ENCODE measurements around the gene TNFAIP8L3. TPM values are rescaled to one million over a fixed set of nuclear protein-coding genes. Genes with fewer than 3 reads are reported as not detected.

TNFAIP8L3 gene
- total RNA-seq, 1 donor from 2014 or later: not detected

GRCh38 chr15:51049081-51049480, 45.6 kb downstream of the TNFAIP8L3 start:
- no peak overlapping the region for H3K4me3 Mint-ChIP-seq
- peaks cover 16% of the 10 kb centered on the region for H3K4me1 Mint-ChIP-seq
- H3K9me3 Mint-ChIP-seq: no peaks in the 10 kb centered on the region

GRCh38 chr15:51048308-51048707, 46.4 kb downstream of the TNFAIP8L3 start:
- Histone ChIP-seq H3K4me3 (no peak overlapping the region), H3K36me3 (no peaks in the 10 kb centered on the region), H3K79me2 (ENCODE audit: low read depth) (no peaks in the 10 kb centered on the region), H3K27me3 (no peaks in the 10 kb centered on the region), H4K20me1 (ENCODE audit: low read depth) (no peaks in the 10 kb centered on the region), H3K9ac (no peak overlapping the region), H3K9me3 (ENCODE audit: low read depth) (no peaks in the 10 kb centered on the region), H2AFZ (replicated peaks) (no peak overlapping the region), H3K27ac (no peak overlapping the region), H3K4me2 (no peak overlapping the region), H3F3A (ENCODE audit: low read depth) (no peaks in the 10 kb centered on the region), H3K4me1 (peaks cover 13% of the 10 kb centered on the region)
- Mint-ChIP-seq H3K9me3 (no peaks in the 10 kb centered on the region), H3K36me3 (no peaks in the 10 kb centered on the region), H3K27me3 (ENCODE audit: insufficient read depth, low read depth) (no peaks in the 10 kb centered on the region), H3K4me3 (no peak overlapping the region), H3K4me1 (peaks cover 13% of the 10 kb centered on the region), H3K27ac (no peak overlapping the region)
- TF ChIP-seq CTCF (IDR thresholded peaks at IDR 0.05) (no peak), EZH2phosphoT487 (IDR thresholded peaks at IDR 0.05) (no peak), EZH2 (IDR thresholded peaks at IDR 0.05) (no peak)
- DNase-seq (ENCODE audit: low spot score): no peak

More at GRCh38 chr15:51049081-51049480, 45.6 kb downstream of the TNFAIP8L3 start:
- Mint-ChIP-seq H3K27ac (no peak overlapping the region), H3K27me3 (ENCODE audit: insufficient read depth, low read depth) (peaks cover 2% of the 10 kb centered on the region), H3K36me3 (no peaks in the 10 kb centered on the region)
- Histone ChIP-seq H2AFZ (replicated peaks) (no peak overlapping the region), H3K79me2 (ENCODE audit: low read depth) (no peaks in the 10 kb centered on the region), H3K36me3 (no peaks in the 10 kb centered on the region), H3K9ac (no peak overlapping the region), H3F3A (ENCODE audit: low read depth) (no peaks in the 10 kb centered on the region), H4K20me1 (ENCODE audit: low read depth) (no peaks in the 10 kb centered on the region), H3K9me3 (ENCODE audit: low read depth) (no peaks in the 10 kb centered on the region), H3K4me1 (peaks cover 13% of the 10 kb centered on the region), H3K4me2 (no peak overlapping the region), H3K27me3 (no peaks in the 10 kb centered on the region), H3K4me3 (no peak overlapping the region), H3K27ac (no peak overlapping the region)
- DNase-seq (ENCODE audit: low spot score): no peak
- TF ChIP-seq EZH2phosphoT487 (IDR thresholded peaks at IDR 0.05): no peak
- TF ChIP-seq EZH2 (IDR thresholded peaks at IDR 0.05): no peak
- no peak for TF ChIP-seq CTCF (IDR thresholded peaks at IDR 0.05)

- H3K36me3 Mint-ChIP-seq: no peaks in the 10 kb centered on the region
- H3K27me3 ChIP-seq: no peaks in the 10 kb centered on the region
- H3K9me3 ChIP-seq (ENCODE audit: low read depth): no peaks in the 10 kb centered on the region
- H3K27ac ChIP-seq: no peak overlapping the region
- no peak overlapping the region for H3K4me3 ChIP-seq
- H3K9ac ChIP-seq: no peak overlapping the region
- no peaks in the 10 kb centered on the region for H3K36me3 ChIP-seq
- H3K79me2 ChIP-seq (ENCODE audit: low read depth): no peaks in the 10 kb centered on the region
- DNase-seq (ENCODE audit: low spot score): no peak
- H3K4me1 Mint-ChIP-seq: peaks cover 13% of the 10 kb centered on the region
- H3K4me2 ChIP-seq: no peak overlapping the region
- no peak overlapping the region for H2AFZ ChIP-seq (replicated peaks)
- no peak overlapping the region for H3K27ac Mint-ChIP-seq
- H3F3A ChIP-seq (ENCODE audit: low read depth): no peaks in the 10 kb centered on the region
- H3K9me3 Mint-ChIP-seq: no peaks in the 10 kb centered on the region
- H3K4me1 ChIP-seq: peaks cover 13% of the 10 kb centered on the region
- TF ChIP-seq EZH2 (IDR thresholded peaks at IDR 0.05) (no peak), EZH2phosphoT487 (IDR thresholded peaks at IDR 0.05) (no peak), CTCF (IDR thresholded peaks at IDR 0.05) (no peak)
- no peaks in the 10 kb centered on the region for H4K20me1 ChIP-seq (ENCODE audit: low read depth)
- no peak overlapping the region for H3K4me3 Mint-ChIP-seq
- no peaks in the 10 kb centered on the region for H3K27me3 Mint-ChIP-seq (ENCODE audit: insufficient read depth, low read depth)
Measured at GRCh38 chr15:51046799-51047449, 47.8 kb downstream of the TNFAIP8L3 start.

All from neural progenitor cell (in vitro differentiated cells).